Measurements from ENCODE around the gene NUMBL. TPM values are rescaled to one million over a fixed set of nuclear protein-coding genes. Genes with fewer than 3 reads are reported as not detected.
"Not testable (repeated sequence)": the region's sequence is repeated elsewhere in the genome, so short reads cannot be mapped to it uniquely, and the experiment has no call there.

The NUMBL gene
- total and polyA plus RNA-seq, 8 donors, result 10.1 to 254 (median 18.7) TPM

GRCh38 chr19:40661616-40662015 is 28.8 kb downstream of the NUMBL start:
- Histone ChIP-seq H3K4me1 (peaks cover 12 to 37% (median 23%) of the 10 kb centered on the region in 4 donors), H3K27me3 (no peaks in the 10 kb centered on the region), H3K4me3 (no peak overlapping the region), H3K36me3 (peaks cover 0 to 1% (median under 1%) of the 10 kb centered on the region in 4 donors), H3K27ac (no peak overlapping the region), H3K9me3 (no peaks in the 10 kb centered on the region)
- intact Hi-C loops (cut with DNase I; ENCODE audit: low total_unique reads), result loop anchor here (5.0 kb wide), 1 partner anchor 146 kb away; no protein-coding TSS in a partner anchor
- no peak for TF ChIP-seq EP300 (IDR thresholded peaks at IDR 0.05)
- TF ChIP-seq POLR2A (IDR thresholded peaks at IDR 0.05), result no peak
- TF ChIP-seq, protein P1, sequence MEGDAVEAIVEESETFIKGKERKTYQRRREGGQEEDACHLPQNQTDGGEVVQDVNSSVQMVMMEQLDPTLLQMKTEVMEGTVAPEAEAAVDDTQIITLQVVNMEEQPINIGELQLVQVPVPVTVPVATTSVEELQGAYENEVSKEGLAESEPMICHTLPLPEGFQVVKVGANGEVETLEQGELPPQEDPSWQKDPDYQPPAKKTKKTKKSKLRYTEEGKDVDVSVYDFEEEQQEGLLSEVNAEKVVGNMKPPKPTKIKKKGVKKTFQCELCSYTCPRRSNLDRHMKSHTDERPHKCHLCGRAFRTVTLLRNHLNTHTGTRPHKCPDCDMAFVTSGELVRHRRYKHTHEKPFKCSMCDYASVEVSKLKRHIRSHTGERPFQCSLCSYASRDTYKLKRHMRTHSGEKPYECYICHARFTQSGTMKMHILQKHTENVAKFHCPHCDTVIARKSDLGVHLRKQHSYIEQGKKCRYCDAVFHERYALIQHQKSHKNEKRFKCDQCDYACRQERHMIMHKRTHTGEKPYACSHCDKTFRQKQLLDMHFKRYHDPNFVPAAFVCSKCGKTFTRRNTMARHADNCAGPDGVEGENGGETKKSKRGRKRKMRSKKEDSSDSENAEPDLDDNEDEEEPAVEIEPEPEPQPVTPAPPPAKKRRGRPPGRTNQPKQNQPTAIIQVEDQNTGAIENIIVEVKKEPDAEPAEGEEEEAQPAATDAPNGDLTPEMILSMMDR (IDR thresholded peaks at IDR 0.05), result no peak
- TF ChIP-seq POLR2AphosphoS5 (IDR thresholded peaks at IDR 0.05), result no peak
- no peak for DNase-seq
- 68 to 100% (median 81%) methylated on average over 1 of the region's 1 CpG for WGBS, 5 donors

DNA sequence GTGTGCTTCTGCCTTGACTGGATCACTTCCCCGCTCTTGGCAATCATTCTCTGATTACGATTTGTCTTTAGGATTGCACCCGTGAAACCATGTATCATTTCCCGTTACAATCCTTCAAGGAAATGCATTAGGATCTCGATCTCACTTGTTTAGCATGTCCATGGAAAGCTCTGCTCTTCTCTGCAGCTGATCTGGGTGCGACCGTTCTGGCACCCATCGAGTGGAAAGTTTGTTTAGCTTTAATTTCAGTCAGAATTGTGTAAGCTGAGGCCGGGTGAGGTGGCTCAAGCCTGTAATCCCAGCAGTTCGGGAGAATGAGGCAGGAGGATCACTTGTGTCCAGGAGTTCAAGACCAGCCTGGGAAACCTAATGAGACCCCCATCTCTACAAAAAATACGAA is 30.9 kb downstream of the NUMBL start:
- H3K27ac ChIP-seq, result peak overlapping the region in 3 of 5 donors; percentile 13 to 35 (median 16)

DNA sequence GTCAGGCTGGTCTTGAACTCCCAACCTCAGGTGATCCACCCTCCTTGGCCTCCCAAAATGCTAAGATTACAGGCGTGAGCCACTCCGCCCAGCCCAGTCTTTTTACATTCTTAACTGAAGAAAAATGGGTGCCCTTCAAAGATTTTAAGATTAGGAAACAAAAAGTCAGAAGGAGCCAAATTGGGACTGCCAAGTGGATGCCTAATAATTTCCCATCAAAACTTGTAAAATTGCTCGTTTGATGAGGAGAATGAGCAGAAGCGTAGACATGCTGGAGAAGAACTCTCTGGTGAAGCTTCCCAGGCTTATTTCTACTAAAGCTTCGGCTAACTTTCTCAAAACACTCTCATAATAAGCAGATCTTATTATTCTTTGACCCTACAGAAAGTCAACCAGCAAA is 31.3 kb downstream of the NUMBL start:
- intact Hi-C loops (cut with DNase I; ENCODE audit: low total_unique reads), result no loop called here
- Histone ChIP-seq H3K27me3 (no peaks in the 10 kb centered on the region), H3K4me1 (peaks cover 12 to 22% (median 18%) of the 10 kb centered on the region in 4 donors), H3K9me3 (no peaks in the 10 kb centered on the region), H3K36me3 (no peaks in the 10 kb centered on the region), H3K27ac (peak overlapping the region in 3 of 5 donors; percentile 13 to 35 (median 16)), H3K4me3 (no peak overlapping the region)
- DNase-seq, result no peak
- TF ChIP-seq, protein P1 (IDR thresholded peaks at IDR 0.05), result no peak
- no peak for TF ChIP-seq POLR2A (IDR thresholded peaks at IDR 0.05)
- TF ChIP-seq EP300 (IDR thresholded peaks at IDR 0.05), result no peak
- TF ChIP-seq POLR2AphosphoS5 (IDR thresholded peaks at IDR 0.05), result no peak
- 70 to 87% (median 79%) methylated on average over 5 of the region's 5 CpGs for WGBS, 5 donors

More for the DNA sequence above, 30.9 kb downstream of the NUMBL start:
- DNase-seq, result no peak
- no peaks in the 10 kb centered on the region for H3K36me3 ChIP-seq
- H3K4me3 ChIP-seq, result no peak overlapping the region
- 62 to 66% (median 64%) methylated on average over 11 of the region's 11 CpGs for WGBS, 5 donors
- no peaks in the 10 kb centered on the region for H3K9me3 ChIP-seq
- intact Hi-C loops (cut with DNase I; ENCODE audit: low total_unique reads), result no loop called here
- no peak for TF ChIP-seq POLR2A (IDR thresholded peaks at IDR 0.05)
- TF ChIP-seq EP300 (IDR thresholded peaks at IDR 0.05), result no peak
- TF ChIP-seq, protein P1 (IDR thresholded peaks at IDR 0.05), result no peak
- TF ChIP-seq POLR2AphosphoS5 (IDR thresholded peaks at IDR 0.05), result no peak
- peaks cover 12 to 25% (median 21%) of the 10 kb centered on the region in 4 donors for H3K4me1 ChIP-seq
- H3K27me3 ChIP-seq, result no peaks in the 10 kb centered on the region

DNA sequence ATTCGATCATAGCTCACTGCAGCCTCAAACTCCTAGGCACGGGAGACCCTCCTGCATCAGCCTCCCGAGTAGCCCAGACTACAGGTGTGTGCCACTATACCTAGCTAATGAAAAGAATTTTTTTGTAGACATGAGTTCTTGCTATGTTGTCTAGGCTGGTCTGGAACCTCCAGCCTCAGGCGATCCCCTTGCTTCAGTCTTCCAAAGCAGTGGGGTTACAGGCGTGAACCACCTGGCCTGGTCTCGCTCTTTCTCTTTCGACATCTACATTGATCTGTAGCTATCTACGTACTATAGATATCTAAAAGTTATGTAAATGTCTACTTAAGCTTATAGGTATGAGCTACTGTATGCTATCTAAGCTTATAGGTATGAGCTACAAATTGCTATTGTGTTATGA is 32.4 kb downstream of the NUMBL start:
- H3K4me3 ChIP-seq, result no peak overlapping the region
- no peaks in the 10 kb centered on the region for H3K9me3 ChIP-seq
- no peaks in the 10 kb centered on the region for H3K27me3 ChIP-seq
- H3K36me3 ChIP-seq, result no peaks in the 10 kb centered on the region
- DNase-seq, result no peak
- no peak overlapping the region for H3K27ac ChIP-seq
- TF ChIP-seq EP300 (IDR thresholded peaks at IDR 0.05) (no peak), POLR2AphosphoS5 (IDR thresholded peaks at IDR 0.05) (no peak)
- TF ChIP-seq, protein P1 (IDR thresholded peaks at IDR 0.05), result no peak
- peaks cover 4 to 11% (median 8%) of the 10 kb centered on the region in 4 donors for H3K4me1 ChIP-seq
- 87 to 94% (median 90%) methylated on average over 7 to 8 of the region's 8 CpGs for WGBS, 5 donors
- intact Hi-C loops (cut with DNase I; ENCODE audit: low total_unique reads), result no loop called here

GRCh38 chr19:40655684-40656083 is 34.8 kb downstream of the NUMBL start:
- H3K4me3 ChIP-seq; H3K36me3 ChIP-seq; intact Hi-C loops (cut with DNase I; ENCODE audit: low total_unique reads); H3K27me3 ChIP-seq; H3K9me3 ChIP-seq; H3K27ac ChIP-seq; DNase-seq: not testable (repeated sequence)
- peaks cover 0 to 15% (median 13%) of the 10 kb centered on the region in 4 donors for H3K4me1 ChIP-seq
- 77 to 91% (median 85%) methylated on average over 7 of the region's 7 CpGs for whole genome bisulfite sequencing, 5 donors

- Histone ChIP-seq H3K4me1 (peaks cover 0 to 22% (median 13%) of the 10 kb centered on the region in 4 donors), H3K27ac (peak overlapping the region in 2 of 5 donors; percentile 38 to 75)
- H3K4me3 ChIP-seq; H3K36me3 ChIP-seq; H3K9me3 ChIP-seq; DNase-seq; intact Hi-C loops (cut with DNase I; ENCODE audit: low total_unique reads); H3K27me3 ChIP-seq: not testable (repeated sequence)
- WGBS, 5 donors, result 73 to 84% (median 83%) methylated on average over 11 of the region's 11 CpGs
These were observed 38.1 kb downstream of the NUMBL start for GRCh38 chr19:40652303-40652702.
